Loucy (cell line): Measurements from ENCODE around the gene POU2AF2.

Experiments
- EZH2phosphoT487 ChIP-seq: fragments of 200-600 bp; IDR thresholded peaks from 2 replicates; pipeline ENCODE4 v1.6.1; 2018; ENCODE audit warnings: antibody characterized with exemption, mild to moderate bottlenecking, moderate library complexity, borderline replicate concordance
- TF ChIP-seq, protein P1 (sequence below): fragments of 200-600 bp; sonication (generic); conservative IDR thresholded peaks from 2 replicates; pipeline ENCODE4 v1.5.1; 2014; ENCODE audit warnings: mild to moderate bottlenecking, antibody characterized with exemption, low read length

DNA sequence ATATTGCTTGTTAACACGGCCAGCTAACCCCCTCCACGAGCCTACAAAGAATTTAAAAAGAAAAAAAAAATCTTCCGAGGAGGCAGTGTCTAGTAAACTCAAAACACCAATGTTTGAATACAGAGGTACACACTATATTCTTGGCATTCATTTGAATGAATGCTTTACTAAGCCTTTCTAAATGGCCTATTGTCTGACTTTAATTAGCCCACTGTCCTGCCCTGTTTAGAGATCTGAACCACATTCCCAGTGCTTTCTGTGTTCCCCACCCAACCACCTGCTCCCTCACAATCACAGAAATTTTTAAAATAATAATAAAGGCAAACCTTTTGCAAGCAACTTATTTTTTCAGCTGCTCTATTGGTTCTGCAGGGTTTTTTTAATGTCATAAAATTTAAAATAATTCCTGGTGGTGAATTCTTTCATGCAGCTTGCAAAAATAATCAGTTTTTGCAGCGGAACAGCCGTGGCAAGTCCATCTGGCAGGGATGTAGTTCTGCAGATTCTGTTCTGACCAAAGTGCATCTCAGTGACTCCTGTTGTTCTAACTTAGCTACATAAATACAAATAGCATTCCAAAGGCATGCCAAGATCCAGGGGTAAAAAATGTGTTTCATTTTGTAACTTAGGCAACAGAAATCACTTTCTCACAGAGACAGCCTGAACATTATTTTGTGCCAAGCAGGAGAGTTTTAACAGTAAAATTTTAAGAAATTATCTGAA is 23.8 kb downstream of the POU2AF2 start:
- TF ChIP-seq, protein P1, sequence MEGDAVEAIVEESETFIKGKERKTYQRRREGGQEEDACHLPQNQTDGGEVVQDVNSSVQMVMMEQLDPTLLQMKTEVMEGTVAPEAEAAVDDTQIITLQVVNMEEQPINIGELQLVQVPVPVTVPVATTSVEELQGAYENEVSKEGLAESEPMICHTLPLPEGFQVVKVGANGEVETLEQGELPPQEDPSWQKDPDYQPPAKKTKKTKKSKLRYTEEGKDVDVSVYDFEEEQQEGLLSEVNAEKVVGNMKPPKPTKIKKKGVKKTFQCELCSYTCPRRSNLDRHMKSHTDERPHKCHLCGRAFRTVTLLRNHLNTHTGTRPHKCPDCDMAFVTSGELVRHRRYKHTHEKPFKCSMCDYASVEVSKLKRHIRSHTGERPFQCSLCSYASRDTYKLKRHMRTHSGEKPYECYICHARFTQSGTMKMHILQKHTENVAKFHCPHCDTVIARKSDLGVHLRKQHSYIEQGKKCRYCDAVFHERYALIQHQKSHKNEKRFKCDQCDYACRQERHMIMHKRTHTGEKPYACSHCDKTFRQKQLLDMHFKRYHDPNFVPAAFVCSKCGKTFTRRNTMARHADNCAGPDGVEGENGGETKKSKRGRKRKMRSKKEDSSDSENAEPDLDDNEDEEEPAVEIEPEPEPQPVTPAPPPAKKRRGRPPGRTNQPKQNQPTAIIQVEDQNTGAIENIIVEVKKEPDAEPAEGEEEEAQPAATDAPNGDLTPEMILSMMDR = no peak
- TF ChIP-seq EZH2phosphoT487 = no peak
